Measurements from ENCODE around the gene KCTD17.

KCTD17 gene

GRCh38 chr22:37072673-37073072 lies 21.1 kb downstream of the KCTD17 start:
- ChIA-PET CTCF (no interaction called here), POLR2A (no interaction called here)
- TF ChIP-seq SP1 (IDR thresholded peaks at IDR 0.05) (no peak), TARDBP (IDR thresholded peaks at IDR 0.05) (peak; percentile 84), CTBP1 (IDR thresholded peaks at IDR 0.05; ENCODE audit: borderline replicate concordance) (peak; percentile 73), PKNOX1 (IDR thresholded peaks at IDR 0.05) (peak; percentile 98)
- no peak for DNase-seq (ENCODE audit: extremely low spot score)

DNA sequence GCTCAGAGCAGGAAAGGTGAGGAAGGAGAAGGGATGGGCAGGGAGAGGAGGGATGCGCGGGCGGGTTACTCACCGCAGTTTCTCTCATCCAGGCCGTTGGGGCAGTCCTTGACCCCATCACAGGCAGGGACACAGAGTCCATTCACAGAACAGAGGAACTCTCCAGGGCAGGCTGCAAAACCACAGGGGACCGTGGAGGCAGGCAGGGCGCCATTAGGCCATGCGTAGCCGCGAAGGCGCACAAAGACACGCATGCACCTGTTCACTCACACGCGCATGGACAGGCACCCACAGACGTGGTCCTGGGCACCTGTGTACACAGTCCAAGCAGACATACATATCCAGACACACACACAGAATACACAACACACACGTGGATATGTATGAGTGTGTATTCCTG lies 23.0 kb downstream of the KCTD17 start:
- ChIA-PET POLR2A (no interaction called here), CTCF (no interaction called here)
- DNase-seq (ENCODE audit: extremely low spot score) = no peak
- TF ChIP-seq FOXM1 (IDR thresholded peaks at IDR 0.05; ENCODE audit: borderline replicate concordance) (no peak), TARDBP (IDR thresholded peaks at IDR 0.05) (no peak), NFRKB (IDR thresholded peaks at IDR 0.05) (no peak), LEF1 (IDR thresholded peaks at IDR 0.05; ENCODE audit: borderline replicate concordance) (no peak), ARNT (IDR thresholded peaks at IDR 0.05) (no peak), HDGF (IDR thresholded peaks at IDR 0.05; ENCODE audit: borderline replicate concordance) (no peak), CTBP1 (IDR thresholded peaks at IDR 0.05; ENCODE audit: borderline replicate concordance) (no peak), BHLHE40 (IDR thresholded peaks at IDR 0.05; ENCODE audit: borderline replicate concordance) (no peak), ZNF384 (IDR thresholded peaks at IDR 0.05) (no peak), FOXA1 (IDR thresholded peaks at IDR 0.05) (no peak), PKNOX1 (IDR thresholded peaks at IDR 0.05) (no peak), SUZ12 (IDR thresholded peaks at IDR 0.05) (no peak)

DNA sequence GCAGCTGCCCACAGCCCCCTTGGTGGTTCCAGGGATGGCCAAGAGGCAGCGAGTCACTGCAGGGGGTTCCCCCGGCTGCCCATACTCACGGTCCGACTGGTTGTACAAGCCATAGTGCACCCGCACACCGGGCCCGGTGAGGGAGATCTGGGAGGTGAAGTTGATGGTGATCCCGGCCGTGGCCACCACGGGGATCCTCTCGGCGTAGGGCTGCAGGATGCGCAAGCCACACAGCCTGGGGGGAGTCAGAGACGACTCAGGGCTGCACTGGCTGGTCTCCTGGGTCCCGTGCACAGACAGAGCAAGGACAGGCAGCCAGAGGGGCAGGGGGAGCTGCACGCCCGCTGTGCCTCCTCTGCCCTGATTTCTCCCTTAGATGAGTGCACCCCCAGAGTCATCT lies 23.5 kb downstream of the KCTD17 start:
- no peak for TF ChIP-seq PKNOX1 (IDR thresholded peaks at IDR 0.05)
- TF ChIP-seq TARDBP (IDR thresholded peaks at IDR 0.05) = no peak
- no peak for TF ChIP-seq FOXK2 (IDR thresholded peaks at IDR 0.05)
- no peak for TF ChIP-seq BHLHE40 (IDR thresholded peaks at IDR 0.05; ENCODE audit: borderline replicate concordance)
- TF ChIP-seq ELF4 (IDR thresholded peaks at IDR 0.05) = no peak
- no peak for TF ChIP-seq SP1 (IDR thresholded peaks at IDR 0.05)
- no peak for TF ChIP-seq ZNF384 (IDR thresholded peaks at IDR 0.05)
- TF ChIP-seq FOXM1 (IDR thresholded peaks at IDR 0.05; ENCODE audit: borderline replicate concordance) = no peak
- TF ChIP-seq HDGF (IDR thresholded peaks at IDR 0.05; ENCODE audit: borderline replicate concordance) = no peak
- TF ChIP-seq LEF1 (IDR thresholded peaks at IDR 0.05; ENCODE audit: borderline replicate concordance) = no peak
- CTCF ChIA-PET = no interaction called here
- POLR2A ChIA-PET = interaction anchor here (1.7 kb wide), 1 partner anchor 125 kb away, joined by 4 read pairs; no protein-coding TSS in a partner anchor
- no peak for DNase-seq (ENCODE audit: extremely low spot score)

- TF ChIP-seq CTBP1 (IDR thresholded peaks at IDR 0.05; ENCODE audit: borderline replicate concordance) = no peak
- POLR2A ChIA-PET = interaction anchor here (1.7 kb wide), 1 partner anchor 124 kb away, joined by 4 read pairs; no protein-coding TSS in a partner anchor
- CTCF ChIA-PET = no interaction called here
- no peak for DNase-seq (ENCODE audit: extremely low spot score)
These were observed 24.4 kb downstream of the KCTD17 start for GRCh38 chr22:37075822-37076433.

- TF ChIP-seq FOXK2 (IDR thresholded peaks at IDR 0.05) (no peak), ELF4 (IDR thresholded peaks at IDR 0.05) (no peak)
- DNase-seq (ENCODE audit: extremely low spot score) = peak; percentile 91
- ChIA-PET CTCF (interaction anchor here (0.7 kb wide), 1 partner anchor 13 kb away, joined by 5 read pairs; no protein-coding TSS in a partner anchor), POLR2A (no interaction called here)
These were observed 26.4 kb downstream of the KCTD17 start for GRCh38 chr22:37077802-37078448.

DNA sequence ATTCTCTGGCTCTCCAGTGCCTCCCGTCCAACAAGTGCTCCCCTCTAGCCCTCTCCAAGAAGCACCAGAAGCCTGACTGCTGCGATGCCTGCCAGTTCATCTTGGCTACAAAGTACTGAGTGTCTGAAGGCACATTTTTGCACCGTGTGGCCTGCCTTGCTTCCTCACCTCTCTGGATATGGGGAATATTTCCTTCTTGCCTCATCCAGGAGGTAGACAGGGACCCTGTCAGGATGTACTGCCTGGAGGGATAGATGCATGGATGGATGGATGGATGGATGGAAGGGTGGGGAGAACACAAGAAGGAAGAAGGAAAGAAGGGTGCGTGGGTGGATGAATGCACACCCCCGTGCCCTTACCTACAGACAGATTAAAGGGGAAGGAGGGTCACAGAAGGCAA lies 27.6 kb downstream of the KCTD17 start:
- TF ChIP-seq SP1 (IDR thresholded peaks at IDR 0.05) (no peak), L3MBTL2 (conservative IDR thresholded peaks at IDR 0.05) (no peak), CTBP1 (IDR thresholded peaks at IDR 0.05; ENCODE audit: borderline replicate concordance) (no peak), NFRKB (IDR thresholded peaks at IDR 0.05) (no peak), ZNF384 (IDR thresholded peaks at IDR 0.05) (no peak), LEF1 (IDR thresholded peaks at IDR 0.05; ENCODE audit: borderline replicate concordance) (no peak), HDGF (IDR thresholded peaks at IDR 0.05; ENCODE audit: borderline replicate concordance) (no peak), ARNT (IDR thresholded peaks at IDR 0.05) (no peak), TARDBP (IDR thresholded peaks at IDR 0.05) (no peak), ELF4 (IDR thresholded peaks at IDR 0.05) (no peak), BHLHE40 (IDR thresholded peaks at IDR 0.05; ENCODE audit: borderline replicate concordance) (no peak), FOXK2 (IDR thresholded peaks at IDR 0.05) (no peak)
- ChIA-PET CTCF (interaction anchor here (0.7 to 1.2 kb wide), 3 partner anchors 20 to 121 kb away, joined by 3 to 14 read pairs (median 4); no protein-coding TSS in a partner anchor), POLR2A (interaction anchor here (1.5 kb wide), 1 partner anchor 118 kb away, joined by 6 read pairs; no protein-coding TSS in a partner anchor)
- no peak for DNase-seq (ENCODE audit: extremely low spot score)

Measured in HEK293T (cell line).